Activated gamma-delta T cell (primary cell): Measurements from ENCODE around the gene LIME1.

Experiments
- DNase-seq: peaks from one replicate; lab custom pipeline; 2025; lab: John Stamatoyannopoulos, UW

The LIME1 gene

DNA sequence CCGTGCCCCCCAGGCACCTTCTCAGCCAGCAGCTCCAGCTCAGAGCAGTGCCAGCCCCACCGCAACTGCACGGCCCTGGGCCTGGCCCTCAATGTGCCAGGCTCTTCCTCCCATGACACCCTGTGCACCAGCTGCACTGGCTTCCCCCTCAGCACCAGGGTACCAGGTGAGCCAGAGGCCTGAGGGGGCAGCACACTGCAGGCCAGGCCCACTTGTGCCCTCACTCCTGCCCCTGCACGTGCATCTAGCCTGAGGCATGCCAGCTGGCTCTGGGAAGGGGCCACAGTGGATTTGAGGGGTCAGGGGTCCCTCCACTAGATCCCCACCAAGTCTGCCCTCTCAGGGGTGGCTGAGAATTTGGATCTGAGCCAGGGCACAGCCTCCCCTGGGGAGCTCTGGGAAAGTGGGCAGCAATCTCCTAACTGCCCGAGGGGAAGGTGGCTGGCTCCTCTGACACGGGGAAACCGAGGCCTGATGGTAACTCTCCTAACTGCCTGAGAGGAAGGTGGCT is 39.1 kb upstream of the LIME1 start:
- no peak for DNase-seq

DNA sequence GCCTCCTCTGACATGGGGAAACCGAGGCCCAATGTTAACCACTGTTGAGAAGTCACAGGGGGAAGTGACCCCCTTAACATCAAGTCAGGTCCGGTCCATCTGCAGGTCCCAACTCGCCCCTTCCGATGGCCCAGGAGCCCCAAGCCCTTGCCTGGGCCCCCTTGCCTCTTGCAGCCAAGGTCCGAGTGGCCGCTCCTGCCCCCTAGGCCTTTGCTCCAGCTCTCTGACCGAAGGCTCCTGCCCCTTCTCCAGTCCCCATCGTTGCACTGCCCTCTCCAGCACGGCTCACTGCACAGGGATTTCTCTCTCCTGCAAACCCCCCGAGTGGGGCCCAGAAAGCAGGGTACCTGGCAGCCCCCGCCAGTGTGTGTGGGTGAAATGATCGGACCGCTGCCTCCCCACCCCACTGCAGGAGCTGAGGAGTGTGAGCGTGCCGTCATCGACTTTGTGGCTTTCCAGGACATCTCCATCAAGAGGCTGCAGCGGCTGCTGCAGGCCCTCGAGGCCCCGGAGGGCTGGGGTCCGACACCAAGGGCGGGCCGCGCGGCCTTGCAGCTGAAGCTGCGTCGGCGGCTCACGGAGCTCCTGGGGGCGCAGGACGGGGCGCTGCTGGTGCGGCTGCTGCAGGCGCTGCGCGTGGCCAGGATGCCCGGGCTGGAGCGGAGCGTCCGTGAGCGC is 38.5 kb upstream of the LIME1 start:
- DNase-seq = no peak

DNA sequence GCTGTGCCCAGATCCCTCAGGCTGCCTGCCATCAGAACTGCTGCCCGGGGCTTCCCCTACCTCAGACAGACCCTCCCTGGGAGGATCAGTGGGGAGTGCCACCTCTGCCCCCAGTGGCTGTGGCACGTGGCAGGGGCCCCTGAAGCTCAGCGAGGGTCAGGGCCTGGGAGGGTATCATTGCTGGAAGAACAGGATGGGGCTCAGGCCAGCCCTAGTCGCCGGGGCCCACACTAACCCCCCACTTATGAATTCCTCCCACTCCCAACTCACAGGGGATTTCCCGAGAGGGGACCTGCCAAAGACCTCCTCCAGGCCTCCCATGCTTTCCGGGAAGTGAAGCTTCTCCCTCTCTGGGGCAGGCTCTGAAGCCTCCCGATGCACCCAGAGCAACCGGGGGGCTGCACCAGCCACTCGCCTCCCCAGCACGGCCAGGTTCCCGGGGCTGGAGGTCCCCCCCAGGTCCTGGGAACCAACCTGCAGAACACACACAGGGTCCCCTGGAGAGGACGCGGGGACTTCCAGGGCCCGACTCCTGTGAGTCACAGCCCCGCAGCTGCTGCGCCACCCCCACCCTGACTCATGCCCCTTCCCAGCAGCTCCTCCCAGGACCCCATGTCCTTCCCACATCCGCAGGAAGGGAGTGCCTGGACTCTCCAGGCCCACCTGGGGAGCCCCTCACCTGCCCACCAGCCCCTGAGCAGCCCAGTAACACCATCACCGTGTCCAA is 37.6 kb upstream of the LIME1 start:
- DNase-seq = no peak

DNA sequence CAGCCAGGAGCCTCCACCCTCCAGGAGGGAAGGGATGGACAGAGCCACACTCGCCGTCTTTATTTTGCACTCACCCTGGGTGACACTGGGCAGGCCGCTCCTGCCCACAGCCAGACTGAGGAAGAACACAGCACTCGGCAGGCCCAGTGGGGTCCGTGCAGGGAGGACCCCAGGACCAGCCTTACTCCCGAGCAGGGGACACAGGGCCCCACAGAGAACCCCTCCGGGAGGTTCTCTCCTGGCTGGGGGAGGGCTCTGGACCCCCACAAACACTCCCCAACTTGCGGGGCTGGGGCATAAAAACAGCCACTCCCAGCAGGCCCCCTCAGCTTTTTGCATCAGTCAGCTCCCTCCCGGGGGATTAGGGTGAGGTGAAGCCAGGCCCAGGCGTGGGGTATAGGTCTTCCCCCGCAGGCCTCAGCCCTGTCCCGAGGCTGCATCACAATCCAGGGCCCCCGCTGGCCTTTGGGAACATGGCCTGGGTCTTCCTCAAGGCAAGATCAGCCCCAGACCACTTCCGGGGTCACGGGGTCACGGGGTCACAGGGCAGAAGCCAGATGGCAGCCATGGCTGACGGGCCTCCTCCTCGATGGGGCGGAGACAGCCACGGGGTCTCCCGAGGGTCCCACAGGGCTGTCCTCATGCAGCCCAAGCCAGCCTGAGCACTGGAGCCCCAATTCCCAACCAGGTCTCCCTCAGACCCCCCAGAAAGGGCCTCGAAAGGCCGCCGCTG is 36.8 kb upstream of the LIME1 start:
- DNase-seq = no peak

DNA sequence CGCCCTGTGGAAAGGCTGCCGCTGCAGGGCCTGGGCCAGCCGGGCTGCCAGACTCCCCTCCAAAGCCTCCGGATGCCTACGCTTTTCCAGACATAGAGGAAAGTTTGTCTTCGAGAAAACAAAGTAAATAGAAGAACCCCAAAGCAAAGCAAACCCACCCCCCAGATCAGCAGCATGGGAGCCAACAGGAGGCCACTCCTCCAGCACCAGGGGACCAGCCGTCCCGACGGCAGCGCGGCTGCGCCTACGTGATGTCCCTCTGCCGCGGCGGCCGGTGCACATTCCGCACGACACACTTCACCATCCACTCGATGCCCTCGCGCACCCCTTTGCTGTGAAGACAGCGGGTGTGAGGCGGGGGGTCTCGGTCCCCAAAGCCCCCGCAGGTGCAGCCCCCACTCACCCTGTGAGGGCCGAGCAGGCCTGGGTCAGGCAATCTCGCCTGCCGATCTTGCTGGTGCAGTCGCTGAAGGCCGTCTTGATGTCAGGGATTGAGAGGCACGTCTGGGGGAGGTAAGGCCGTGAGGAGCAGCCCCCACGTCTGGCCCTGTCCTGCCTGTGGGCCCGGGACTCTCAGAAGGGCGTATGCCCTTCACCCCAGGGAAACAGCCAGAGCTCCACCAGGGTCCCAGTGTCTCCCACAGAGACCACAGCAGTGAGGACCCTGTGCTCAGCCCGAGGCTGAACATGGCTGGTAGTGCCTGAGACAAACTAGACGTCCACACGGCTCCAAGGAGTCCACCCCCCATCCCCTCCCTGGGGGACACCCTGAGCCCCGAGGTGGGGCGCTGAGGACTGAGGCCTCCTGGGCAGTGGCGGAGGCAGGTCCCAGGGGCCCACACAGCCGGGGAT is 36.0 kb upstream of the LIME1 start:
- no peak for DNase-seq

DNA sequence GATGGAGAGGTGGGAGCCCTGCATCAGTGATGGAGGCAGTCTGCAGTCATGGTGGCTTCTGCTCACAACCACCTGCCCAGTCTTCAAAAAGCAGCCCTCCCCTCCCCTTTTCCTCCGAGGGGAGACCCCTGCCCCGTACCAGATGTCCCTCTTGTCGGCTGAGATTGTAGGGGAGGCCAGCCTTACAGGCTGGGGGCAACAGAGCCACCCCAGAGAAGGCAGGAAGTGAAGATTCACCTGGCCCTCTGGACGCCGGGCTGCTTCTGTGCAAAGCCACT is 35.5 kb upstream of the LIME1 start:
- DNase-seq = no peak

DNA sequence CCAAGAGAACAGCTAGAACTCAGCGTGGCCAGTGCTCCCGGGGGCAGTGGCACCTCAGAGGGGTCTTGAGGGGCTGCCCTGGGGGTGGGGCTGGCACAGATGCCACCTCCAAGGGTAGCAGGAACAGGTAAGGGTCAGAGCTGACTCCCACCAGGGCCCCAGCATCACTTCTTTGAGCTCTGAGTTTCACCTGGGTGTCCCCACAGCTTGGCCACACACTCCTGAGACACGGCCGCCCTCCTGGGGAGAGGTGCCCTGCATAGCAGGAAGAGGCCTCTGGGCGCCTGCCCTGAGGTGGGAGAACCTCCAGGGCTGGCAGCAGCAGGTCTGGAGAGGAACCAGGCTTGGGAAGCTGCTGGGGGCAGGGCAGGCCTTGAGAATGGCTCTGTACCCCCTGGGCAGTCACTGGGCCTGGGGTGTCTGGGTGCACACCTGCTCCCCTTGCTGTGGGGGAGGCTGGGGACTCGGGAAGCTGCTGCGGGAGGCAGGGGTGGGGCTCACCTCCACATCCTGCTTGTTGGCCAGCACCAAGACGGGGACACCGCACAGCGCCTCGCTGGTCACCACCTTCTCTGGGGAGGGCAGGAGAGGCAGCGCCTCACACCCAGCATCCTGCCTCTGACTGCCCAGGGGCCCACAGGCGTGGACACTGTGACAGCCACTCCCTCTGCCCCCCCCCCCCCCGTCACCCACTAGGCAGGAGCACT is 35.0 kb upstream of the LIME1 start:
- DNase-seq = no peak

DNA sequence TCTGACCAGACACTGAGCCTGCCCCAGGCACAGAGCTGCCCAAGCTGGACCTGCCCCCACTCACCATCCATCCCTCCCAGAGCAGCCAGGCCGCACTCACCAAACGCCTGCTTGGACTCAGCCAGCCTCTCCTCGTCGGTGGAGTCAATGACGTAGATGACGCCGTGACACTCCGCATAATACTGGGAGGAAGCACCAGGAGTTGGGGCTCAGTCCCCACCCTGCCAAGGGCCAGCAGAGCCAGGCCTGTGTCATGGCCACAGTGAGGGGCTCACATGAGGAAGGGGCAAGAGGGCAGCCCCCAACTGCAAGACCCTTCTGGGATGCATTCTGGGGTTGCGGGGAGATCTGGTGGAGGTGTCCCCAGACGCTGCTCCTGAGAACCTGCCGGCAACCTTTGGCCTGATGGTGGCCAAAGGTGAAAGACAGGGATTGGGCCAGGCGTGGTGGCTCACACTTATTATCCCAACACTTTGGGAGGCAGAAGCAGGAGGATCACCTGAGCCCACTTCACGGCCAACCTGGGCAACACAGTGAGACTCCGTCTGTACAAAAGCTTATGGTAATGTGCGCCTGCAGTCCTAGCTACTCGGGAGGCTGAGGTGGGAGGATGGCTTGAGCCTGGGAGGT is 34.3 kb upstream of the LIME1 start:
- no peak for DNase-seq

DNA sequence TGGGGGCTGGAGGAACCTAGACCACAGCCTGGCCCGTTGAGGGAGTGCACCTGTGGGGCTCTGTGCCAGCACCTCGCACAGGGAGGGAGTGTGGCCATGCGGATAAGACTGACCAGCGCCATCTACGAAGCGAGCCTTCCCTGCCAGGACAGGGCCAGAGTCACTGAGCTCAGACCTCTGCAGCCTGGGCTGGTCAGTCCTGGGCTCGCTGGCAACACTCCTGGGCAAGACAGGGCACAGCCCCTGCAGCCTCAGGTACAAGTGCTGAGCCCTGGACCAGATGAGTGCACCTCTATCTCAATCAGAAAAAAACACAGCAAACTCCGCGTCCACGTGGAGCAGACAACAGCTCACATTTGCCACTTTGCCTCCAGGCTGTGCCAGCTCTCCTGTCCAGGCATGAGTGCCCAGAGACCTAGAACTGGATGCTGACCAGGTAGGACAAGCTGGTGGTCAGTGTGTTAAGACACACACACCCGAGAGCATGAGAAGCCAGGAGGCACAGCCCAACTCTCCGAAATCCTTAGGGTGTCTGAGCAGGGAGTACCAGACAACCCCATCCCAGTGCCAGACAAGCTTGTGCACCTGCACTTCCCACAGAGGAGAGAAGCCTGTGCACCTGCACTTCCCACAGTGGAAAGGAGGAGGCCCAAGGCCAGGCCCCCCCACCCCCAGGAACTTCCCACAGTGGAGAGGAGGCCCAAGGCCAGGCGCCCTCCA is 33.6 kb upstream of the LIME1 start:
- no peak for DNase-seq

DNA sequence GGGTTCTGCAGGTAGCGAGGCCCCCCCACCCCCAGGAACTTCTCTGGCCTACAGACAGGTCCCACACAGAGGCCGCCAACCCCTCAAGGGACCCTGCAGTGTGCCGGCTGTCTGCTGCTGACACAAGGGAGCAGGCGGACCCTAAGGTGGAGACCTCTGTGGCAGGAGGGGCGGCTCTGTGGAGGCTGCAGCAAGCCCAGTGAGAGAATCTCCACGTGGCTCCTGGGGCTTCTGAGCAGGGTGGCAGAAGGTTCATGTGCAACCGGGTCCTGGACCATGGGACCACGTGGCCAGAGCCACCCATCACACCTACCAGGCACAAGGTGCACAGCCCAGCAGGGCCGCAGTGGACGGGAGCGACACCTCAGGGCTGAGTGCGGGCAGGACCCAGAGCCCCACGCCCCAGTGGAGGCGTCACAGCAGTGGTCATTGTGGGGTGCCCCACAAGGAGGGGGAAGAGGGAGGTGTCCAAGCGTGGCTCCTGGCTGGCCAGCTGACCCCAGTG is 32.9 kb upstream of the LIME1 start:
- no peak for DNase-seq

DNA sequence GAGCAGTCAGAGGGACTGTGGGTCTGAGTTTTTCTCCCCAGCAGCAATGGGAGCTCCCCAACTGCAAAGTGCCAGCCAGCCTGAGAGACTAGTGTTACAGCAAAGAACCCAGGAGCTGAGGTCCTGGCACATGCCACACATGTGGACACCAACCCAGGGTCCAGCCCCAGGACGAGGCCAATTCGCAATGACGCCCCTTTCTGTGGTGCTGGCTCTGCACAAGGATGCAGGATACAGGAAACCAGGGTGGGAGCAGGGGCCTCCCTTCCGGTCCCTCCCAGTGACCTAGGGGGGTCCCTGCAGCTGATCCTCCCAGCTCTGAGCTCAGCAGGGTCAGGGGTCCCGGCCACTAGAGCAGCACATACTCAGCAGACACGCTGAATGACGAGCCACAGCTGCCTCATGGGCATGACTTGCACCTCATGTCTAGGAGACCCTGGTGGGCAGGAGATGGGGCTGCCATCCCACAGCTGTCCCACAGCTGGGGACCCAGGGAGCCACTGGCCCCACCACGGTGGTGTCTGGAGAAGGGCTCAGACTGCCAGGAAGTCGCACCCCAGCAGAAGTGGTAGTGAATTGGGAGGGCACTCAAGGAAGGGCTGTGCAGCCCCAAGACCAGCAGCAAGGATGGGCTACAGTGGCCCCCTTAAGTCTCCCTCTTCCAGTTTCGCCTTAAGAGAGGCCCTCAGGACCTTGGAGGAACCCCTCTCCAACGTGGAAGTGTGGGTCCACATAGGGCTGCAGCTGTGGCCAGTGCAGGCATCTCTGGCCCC is 32.3 kb upstream of the LIME1 start:
- no peak for DNase-seq

DNA sequence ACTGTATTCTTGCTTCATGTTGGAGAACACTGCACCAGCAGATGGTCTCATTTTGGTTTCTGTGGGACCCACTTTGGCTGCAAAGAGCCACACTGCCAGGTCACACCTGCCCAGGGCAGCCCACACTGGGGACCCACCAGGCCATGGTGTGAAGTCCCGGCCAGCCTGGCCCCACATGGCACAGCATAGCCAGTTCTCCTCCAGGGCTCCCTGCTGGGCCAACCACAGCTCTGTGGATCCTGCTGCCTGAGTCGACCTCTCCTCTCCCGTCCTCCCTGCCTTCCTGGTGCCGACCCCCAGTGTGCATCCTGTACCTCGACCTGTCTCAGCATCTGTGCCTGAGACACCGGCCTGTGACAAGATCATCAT is 31.7 kb upstream of the LIME1 start:
- no peak for DNase-seq

DNA sequence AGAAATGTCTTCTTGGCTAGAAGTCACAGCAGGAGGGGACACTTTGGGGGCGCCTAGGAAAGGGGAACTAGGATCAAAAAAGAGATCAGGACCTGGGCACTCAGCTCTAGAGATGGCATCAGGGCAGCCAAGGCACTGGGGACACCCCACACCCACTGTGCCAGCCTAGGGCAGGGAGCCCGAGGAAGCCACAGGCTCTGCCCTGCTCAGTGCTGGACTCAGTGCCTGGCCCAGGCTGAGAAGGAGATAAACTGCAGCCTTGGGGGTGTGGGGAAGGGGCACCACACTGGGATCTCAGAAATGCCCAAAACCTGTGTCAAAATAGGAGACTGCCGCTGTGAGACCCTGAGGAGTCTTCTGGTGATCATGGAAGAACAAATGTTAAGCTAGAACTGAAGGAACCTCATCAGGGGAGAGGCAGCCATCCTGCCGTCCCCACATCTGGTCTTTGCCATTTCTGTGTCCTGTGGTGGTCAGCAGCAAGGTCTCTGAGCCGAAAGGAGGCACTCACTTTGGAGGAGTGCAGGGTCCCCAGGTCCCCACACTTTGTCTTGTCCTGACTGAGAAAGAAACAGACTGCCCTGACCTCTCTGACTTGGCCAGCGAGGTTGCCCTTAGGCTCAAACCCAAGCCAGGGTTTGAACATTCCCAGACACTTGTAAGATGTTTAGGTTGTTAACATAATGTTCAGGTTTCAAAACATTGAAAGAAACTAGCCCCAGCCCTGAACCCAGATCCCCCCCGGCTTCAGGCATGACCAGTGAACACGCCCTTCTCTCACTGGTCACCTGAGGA is 31.0 kb upstream of the LIME1 start:
- DNase-seq = no peak

DNA sequence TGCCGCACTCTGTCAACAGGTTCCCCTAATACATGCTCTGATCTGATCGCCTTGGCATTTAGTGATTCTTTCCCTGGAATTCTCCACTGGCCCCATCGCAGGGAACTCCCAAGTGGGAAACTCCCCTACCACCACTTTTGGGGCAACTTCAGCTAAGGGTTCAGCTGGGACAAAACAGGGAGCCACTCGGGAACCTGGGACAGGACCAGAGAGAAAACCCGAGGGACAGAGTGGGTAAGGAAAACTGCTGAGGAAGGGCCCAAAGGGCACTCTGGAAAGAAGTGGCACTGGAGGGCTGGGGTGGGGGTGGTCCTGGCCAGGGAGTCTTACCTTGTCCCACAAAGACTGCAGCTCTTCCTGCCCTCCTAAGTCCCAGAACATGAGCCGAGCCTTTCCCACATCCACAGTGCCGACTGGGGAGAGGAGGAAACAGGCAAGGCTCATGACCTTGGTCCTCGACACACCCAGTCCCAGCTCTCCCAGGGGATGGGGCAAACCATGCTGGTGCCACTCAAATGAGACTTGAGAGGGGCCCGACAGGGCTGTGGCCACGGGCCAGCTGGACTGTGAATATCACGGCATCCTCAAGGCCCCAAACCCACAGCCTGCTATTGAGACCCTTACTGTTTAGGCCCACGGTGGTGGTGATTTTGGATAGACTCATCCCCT is 30.3 kb upstream of the LIME1 start:
- DNase-seq = no peak

DNA sequence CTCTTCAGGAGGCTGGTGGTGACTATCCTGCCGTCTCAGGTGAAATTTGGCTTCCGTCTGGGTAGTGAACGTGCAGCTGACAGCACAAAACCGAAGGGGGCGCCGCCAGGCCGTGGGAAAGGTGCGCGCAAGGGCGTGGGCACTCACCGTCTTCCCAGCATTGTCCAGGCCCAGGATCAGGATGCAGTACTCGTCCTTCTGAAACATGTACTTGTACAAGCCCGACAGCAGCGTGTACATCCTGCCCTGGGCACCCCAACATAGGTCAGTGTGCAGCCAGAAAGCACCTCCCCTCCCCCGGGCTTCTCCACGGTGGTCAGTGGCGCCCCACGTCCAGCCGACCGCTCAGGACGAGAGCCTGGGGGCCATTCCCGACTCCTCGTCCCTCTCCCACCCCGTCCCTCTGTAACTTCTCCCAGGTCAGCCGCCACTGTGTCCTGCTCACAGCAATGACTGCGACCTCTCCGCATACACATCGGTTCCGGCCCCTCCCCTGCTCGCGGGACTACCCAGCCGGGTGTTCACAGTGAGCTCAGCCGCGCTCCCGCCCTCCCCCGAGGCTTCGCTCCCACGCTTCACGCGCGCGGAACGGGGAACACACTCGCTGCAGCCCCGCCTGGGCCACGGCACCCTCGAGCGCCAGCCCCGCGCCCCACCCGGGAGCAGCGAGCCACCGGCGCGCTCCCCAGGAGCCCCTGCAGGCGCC is 29.5 kb upstream of the LIME1 start:
- DNase-seq = peak; percentile 37

DNA sequence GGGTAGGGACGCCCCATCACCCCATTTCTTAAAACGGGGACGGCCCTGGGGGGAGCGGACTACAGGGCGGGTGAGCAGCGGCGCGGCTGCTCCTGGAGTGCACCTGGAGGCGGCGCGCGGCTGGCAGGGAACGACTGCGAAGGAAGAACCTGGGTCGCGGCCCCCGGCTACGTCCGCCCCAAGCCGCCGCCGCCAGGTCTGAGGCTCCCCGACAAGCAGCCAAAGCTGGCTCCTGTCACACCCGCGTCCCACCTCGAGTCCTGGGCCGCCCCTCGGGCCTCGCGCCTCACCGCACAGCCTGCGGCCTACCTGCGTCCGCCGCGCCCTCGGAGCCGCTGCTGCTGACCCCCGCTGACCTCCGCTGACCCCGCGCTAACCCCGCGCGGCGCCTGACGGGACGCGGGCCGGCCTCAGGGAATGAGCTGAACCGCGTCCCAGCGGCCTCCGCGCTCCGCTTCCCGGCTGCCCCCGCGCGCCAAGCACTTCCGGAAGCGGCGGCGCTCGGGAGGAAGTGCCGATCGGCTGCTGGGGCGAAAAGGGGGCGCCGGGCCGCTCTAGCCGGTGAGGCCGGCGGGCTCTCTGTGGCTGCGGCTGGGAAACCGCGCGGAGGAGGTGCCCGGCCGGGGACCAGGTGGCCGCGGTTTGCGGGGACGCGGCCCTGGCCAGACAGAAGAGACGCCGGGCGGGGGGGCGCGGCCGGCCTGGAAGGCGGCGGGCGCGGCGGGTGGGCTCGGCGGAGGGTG is 28.7 kb upstream of the LIME1 start, which contains the start of the genes ARFRP1 and ZGPAT:
ARFRP1 (minus strand) TSS at position 419 of the 743 bp plus-strand sequence. CDS start 885 bp downstream, outside the sequence.
ZGPAT (plus strand) TSS at position 482 of the 743 bp plus-strand sequence. CDS start 542 bp downstream, outside the sequence.
- DNase-seq = peak; percentile 87
